ENCODE results near the gene JDP2. TPM values are rescaled to one million over a fixed set of nuclear protein-coding genes. Genes with fewer than 3 reads are reported as not detected.

The JDP2 gene
- total and polyA plus RNA-seq, 2 of the 4 experiments (the other 2 are of a cell fraction) = 35.7 to 38.4 TPM

DNA sequence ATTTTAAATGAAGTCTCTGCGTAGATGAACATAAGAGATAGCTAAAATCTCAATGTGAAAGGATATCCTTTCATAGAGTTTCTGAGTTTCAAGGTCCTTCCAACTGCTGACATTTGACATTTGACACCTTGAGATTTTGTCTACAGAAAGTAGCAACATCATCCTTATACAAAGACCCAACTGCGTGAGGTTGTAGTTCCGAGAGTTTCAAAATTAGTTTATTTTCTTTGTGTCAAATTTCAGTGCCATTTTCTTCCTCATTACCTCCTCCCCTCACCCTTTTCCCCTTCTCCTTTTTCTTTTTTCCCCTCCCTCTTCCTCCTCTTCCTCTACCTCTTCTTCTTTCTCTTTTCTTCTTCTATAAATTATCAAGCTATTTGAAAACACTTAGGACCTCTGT, 67.6 kb downstream of the JDP2 start:
- in situ Hi-C loops (cut with MboI; ENCODE audit: low sequenced_read_pairs) = no loop called here
- Histone ChIP-seq H3K9ac (ENCODE audit: low read depth, low read length) (no peak overlapping the region), H3K79me1 (ENCODE audit: low read depth in 1 of 2, low read length in 2 of 2) (no peaks in the 10 kb centered on the region), H3K4me1 (ENCODE audit: control insufficient read depth, insufficient read depth, low read length) (no peaks in the 10 kb centered on the region), H3K9me1 (ENCODE audit: insufficient read depth, low read length) (no peaks in the 10 kb centered on the region), H3K27me3 (ENCODE audit: control insufficient read depth, insufficient read depth, low read length) (peaks cover 19% of the 10 kb centered on the region), H3K4me2 (ENCODE audit: low read depth, low read length) (no peak overlapping the region), H4K20me1 (ENCODE audit: insufficient read depth, low read length) (no peaks in the 10 kb centered on the region), H3K23ac (ENCODE audit: low read depth, low read length) (no peak overlapping the region), H3K9me3 (ENCODE audit: control insufficient read depth, insufficient read depth, low read length) (peaks cover 3% of the 10 kb centered on the region; the same call in 1 of the 2 replicates), H3K4me3 (ENCODE audit: insufficient read depth, low read depth, low read length) (no peak overlapping the region), H2BK120ac (ENCODE audit: low read depth, low read length) (no peak overlapping the region), H3K56ac (ENCODE audit: extremely low read depth, insufficient read depth, low read length) (no peak overlapping the region), H3K4ac (ENCODE audit: low read depth, low read length) (no peak overlapping the region), H2AK9ac (replicated peaks; ENCODE audit: low read depth, low read length, poor library complexity) (no peak overlapping the region), H3K18ac (ENCODE audit: low read depth, low read length) (no peak overlapping the region), H4K91ac (ENCODE audit: insufficient read depth, low read depth, low read length) (no peak overlapping the region), H4K8ac (ENCODE audit: low read depth in 2 of 2, low read length in 2 of 2) (no peak overlapping the region), H3K36me3 (ENCODE audit: control insufficient read depth, insufficient read depth, low read length) (no peaks in the 10 kb centered on the region), H2BK20ac (ENCODE audit: low read depth, low read length) (no peak overlapping the region), H2AK5ac (ENCODE audit: low read depth, low read length) (no peak overlapping the region), H3K14ac (replicated peaks; ENCODE audit: low read depth, low read length) (no peak overlapping the region), H3K27ac (ENCODE audit: insufficient read depth, low read length) (no peak overlapping the region), H2BK15ac (ENCODE audit: low read depth, low read length) (no peak overlapping the region), H2BK5ac (ENCODE audit: low read depth, low read length, poor library complexity, severe bottlenecking) (no peak overlapping the region), H4K5ac (ENCODE audit: low read depth, low read length) (no peak overlapping the region), H2AFZ (replicated peaks; ENCODE audit: low read length, poor library complexity) (no peak overlapping the region)
- ChIA-PET CTCF (no interaction called here), POLR2A (ENCODE audit: unreplicated experiment) (no interaction called here)
- TF ChIP-seq RFX5 (IDR thresholded peaks at IDR 0.05; ENCODE audit: low read depth, low read length) = no peak
- TF ChIP-seq NFE2L2 (IDR thresholded peaks at IDR 0.05; ENCODE audit: low read depth, low read length) = no peak
- no peak for TF ChIP-seq MAFK (IDR thresholded peaks at IDR 0.05; ENCODE audit: low read depth, low read length)
- TF ChIP-seq POLR2A (IDR thresholded peaks at IDR 0.05; ENCODE audit: low read depth, low read length) = no peak
- TF ChIP-seq, protein P1, sequence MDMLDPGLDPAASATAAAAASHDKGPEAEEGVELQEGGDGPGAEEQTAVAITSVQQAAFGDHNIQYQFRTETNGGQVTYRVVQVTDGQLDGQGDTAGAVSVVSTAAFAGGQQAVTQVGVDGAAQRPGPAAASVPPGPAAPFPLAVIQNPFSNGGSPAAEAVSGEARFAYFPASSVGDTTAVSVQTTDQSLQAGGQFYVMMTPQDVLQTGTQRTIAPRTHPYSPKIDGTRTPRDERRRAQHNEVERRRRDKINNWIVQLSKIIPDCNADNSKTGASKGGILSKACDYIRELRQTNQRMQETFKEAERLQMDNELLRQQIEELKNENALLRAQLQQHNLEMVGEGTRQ (IDR thresholded peaks at IDR 0.05; ENCODE audit: low read depth, low read length) = no peak
- TF ChIP-seq RCOR1 (IDR thresholded peaks at IDR 0.05; ENCODE audit: insufficient replicate concordance, low read length) = no peak
- TF ChIP-seq CHD1 (IDR thresholded peaks at IDR 0.05; ENCODE audit: low read depth, low read length) = no peak
- no peak for TF ChIP-seq MXI1 (IDR thresholded peaks at IDR 0.05; ENCODE audit: borderline replicate concordance, low read depth, low read length)
- no peak for TF ChIP-seq MAZ (IDR thresholded peaks at IDR 0.05; ENCODE audit: borderline replicate concordance, low read depth, low read length)
- TF ChIP-seq BHLHE40 (IDR thresholded peaks at IDR 0.05; ENCODE audit: low read depth, low read length) = no peak
- TF ChIP-seq, protein P2, sequence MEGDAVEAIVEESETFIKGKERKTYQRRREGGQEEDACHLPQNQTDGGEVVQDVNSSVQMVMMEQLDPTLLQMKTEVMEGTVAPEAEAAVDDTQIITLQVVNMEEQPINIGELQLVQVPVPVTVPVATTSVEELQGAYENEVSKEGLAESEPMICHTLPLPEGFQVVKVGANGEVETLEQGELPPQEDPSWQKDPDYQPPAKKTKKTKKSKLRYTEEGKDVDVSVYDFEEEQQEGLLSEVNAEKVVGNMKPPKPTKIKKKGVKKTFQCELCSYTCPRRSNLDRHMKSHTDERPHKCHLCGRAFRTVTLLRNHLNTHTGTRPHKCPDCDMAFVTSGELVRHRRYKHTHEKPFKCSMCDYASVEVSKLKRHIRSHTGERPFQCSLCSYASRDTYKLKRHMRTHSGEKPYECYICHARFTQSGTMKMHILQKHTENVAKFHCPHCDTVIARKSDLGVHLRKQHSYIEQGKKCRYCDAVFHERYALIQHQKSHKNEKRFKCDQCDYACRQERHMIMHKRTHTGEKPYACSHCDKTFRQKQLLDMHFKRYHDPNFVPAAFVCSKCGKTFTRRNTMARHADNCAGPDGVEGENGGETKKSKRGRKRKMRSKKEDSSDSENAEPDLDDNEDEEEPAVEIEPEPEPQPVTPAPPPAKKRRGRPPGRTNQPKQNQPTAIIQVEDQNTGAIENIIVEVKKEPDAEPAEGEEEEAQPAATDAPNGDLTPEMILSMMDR (conservative IDR thresholded peaks at IDR 0.05; ENCODE audit: low read depth, low read length) = no peak
- TF ChIP-seq RAD21 (IDR thresholded peaks at IDR 0.05; ENCODE audit: low read length) = no peak
- no peak for TF ChIP-seq FOS (IDR thresholded peaks at IDR 0.05; ENCODE audit: low read depth, low read length)
- TF ChIP-seq SMC3 (IDR thresholded peaks at IDR 0.05; ENCODE audit: low read depth, low read length) = no peak
- no peak for TF ChIP-seq CEBPB (IDR thresholded peaks at IDR 0.05; ENCODE audit: low read depth, low read length)
- no peak for DNase-seq
- dilution Hi-C loops (cut with HindIII; ENCODE audit: low sequenced_read_pairs, unreplicated experiment) = no loop called here
- BruUV-seq (replicated peaks) = no TSS peak
- intact Hi-C loops (cut with micrococcal nuclease) = no loop called here
- WGBS, 2 experiments (ENCODE audit: extremely low coverage in 2 of 2, insufficient read length in 1 of 2) = no CpG with 5 or more reads among the region's 3 CpGs
- ATAC-seq (ENCODE audit: low read depth) = no peak
